HCT116 (cell line): ENCODE measurements around the gene MPPED1. TPM values are rescaled to one million over a fixed set of nuclear protein-coding genes. Genes with fewer than 3 reads are reported as not detected.

ENCODE experiments used
- ATAC-seq: fragments of 200-7000 bp; cut with Tn5 transposase; 2 replicates; pipeline ENCODE4 v1.9.1; 2020; ENCODE audit warnings: mild to moderate bottlenecking, moderate library complexity
- BruUV-seq: library from RNA; stranded (reverse); fragments of 400-500 nt; replicated peaks from 2 replicates; lab custom pipeline; 2021; lab: Mats Ljungman, UMichigan
- CTCF ChIA-PET: fragments of 300-600 bp; sonication (Branson Sonifier 250); formaldehyde crosslinking; loops from one replicate; lab custom pipeline; 2021; ENCODE audit warnings: antibody characterized with exemption; lab: Charles Lee
- POLR2A ChIA-PET: fragments of 300-600, 350-600 bp; sonication (Branson Sonifier 250); formaldehyde crosslinking; loops from one replicate; lab custom pipeline; 2021; ENCODE audit warnings: antibody characterized with exemption; lab: Charles Lee
- RAD21 ChIA-PET, 2 experiments: fragments of 300-600 bp; sonication (Branson Sonifier 250); formaldehyde crosslinking; loops; one replicate each; lab custom pipeline; 2023; ENCODE audit warnings: low total read pairs in 2 of 2; ENCODE audit not compliant: uncharacterized antibody in 2 of 2, unreplicated experiment in 2 of 2, low non-redundant PET in 1 of 2; lab: Charles Lee
- DNase-seq: peaks from one replicate; pipeline ENCODE4 v3.0.0-alpha.2; 2010; ENCODE audit warnings: low read depth, low spot score
- H2AFZ ChIP-seq: fragments of 200-600 bp; shearing (Covaris generic), sonication (generic); 2 replicates; pipeline ENCODE4 v1.6.1; 2017; ENCODE audit warnings: low read depth, mixed run types, mixed read lengths, antibody characterized with exemption, low read length; ENCODE audit not compliant: poor library complexity, severe bottlenecking
- H3K27ac ChIP-seq: 2 replicates; pipeline ENCODE4 v1.5.1; 2012; ENCODE audit warnings: low read depth, low read length
- H3K27me3 ChIP-seq: fragments of 200-600 bp; sonication (generic); 2 replicates; pipeline ENCODE4 v1.6.1; 2016; ENCODE audit warnings: mixed run types, low read length, mixed read lengths; ENCODE audit not compliant: insufficient read depth
- H3K36me3 ChIP-seq, 2 experiments: fragments of 200-500 bp in 1 of 2; fragments of 200-600 bp in 1 of 2; sonication (Bioruptor generic) in 1 of 2; sonication (generic) in 1 of 2; 2 replicates each; pipeline versions ENCODE4 v1.5.1 to v1.6.1; 2014 to 2016; ENCODE audit warnings: low read length in 2 of 2, inconsistent platforms in 1 of 2, mixed read lengths in 1 of 2, mixed run types in 1 of 2; ENCODE audit not compliant: insufficient read depth in 2 of 2, control insufficient read depth in 1 of 2
- H3K4me1 ChIP-seq, 2 experiments: fragments of 200-600 bp in 1 of 2; sonication (generic) in 1 of 2; 2 replicates each; pipeline versions ENCODE4 v1.5.1 to v1.6.1; 2012 to 2017; ENCODE audit warnings: low read length in 2 of 2, inconsistent platforms in 1 of 2, mild to moderate bottlenecking in 1 of 2, mixed read lengths in 1 of 2, mixed run types in 1 of 2, moderate library complexity in 1 of 2; ENCODE audit not compliant: insufficient read depth in 2 of 2, control insufficient read depth in 1 of 2
- H3K4me2 ChIP-seq: fragments of 200-600 bp; sonication (generic); 2 replicates; pipeline ENCODE4 v1.6.1; 2017; ENCODE audit warnings: mixed run types, low read length, mixed read lengths
- H3K4me3 ChIP-seq, 2 experiments: fragments of 200-600 bp in 1 of 2; sonication (generic) in 1 of 2; replicated peaks in 1 of 2; 2 replicates each; pipeline ENCODE4 v1.5.1; 2011 to 2016; ENCODE audit warnings: low read length in 2 of 2, control low read depth in 1 of 2, low read depth in 1 of 2, mild to moderate bottlenecking in 1 of 2, mixed read lengths in 1 of 2, mixed run types in 1 of 2
- H3K79me2 ChIP-seq: fragments of 200-600 bp; sonication (generic); 2 replicates; pipeline ENCODE4 v1.6.1; 2017; ENCODE audit warnings: mild to moderate bottlenecking, mixed run types, low read length, moderate library complexity, mixed read lengths; ENCODE audit not compliant: insufficient read depth
- H3K9ac ChIP-seq: fragments of 200-600 bp; sonication (generic); 2 replicates; pipeline ENCODE4 v1.6.1; 2016; ENCODE audit warnings: low read length, mixed read lengths
- H3K9me2 ChIP-seq: fragments of 200-600 bp; sonication (generic), shearing (Covaris generic); 2 replicates; pipeline ENCODE4 v1.6.1; 2017; ENCODE audit warnings: mixed run types, mild to moderate bottlenecking, moderate library complexity; ENCODE audit not compliant: insufficient read depth
- H3K9me3 ChIP-seq, 2 experiments: fragments of 200-500 bp in 1 of 2; fragments of 200-600 bp in 1 of 2; sonication (Bioruptor generic) in 1 of 2; sonication (generic) in 1 of 2; 2 replicates each; pipeline ENCODE4 v1.6.1; 2014 to 2017; ENCODE audit warnings: low read length in 2 of 2, mixed read lengths in 2 of 2, inconsistent platforms in 1 of 2, low read depth in 1 of 2, mild to moderate bottlenecking in 1 of 2, mixed run types in 1 of 2, moderate library complexity in 1 of 2; ENCODE audit not compliant: control insufficient read depth in 1 of 2, insufficient read depth in 1 of 2
- H4K20me1 ChIP-seq: fragments of 200-600 bp; sonication (generic), shearing (Covaris generic); 2 replicates; pipeline ENCODE4 v1.6.1; 2017; ENCODE audit warnings: mixed run types, mild to moderate bottlenecking, moderate library complexity; ENCODE audit not compliant: insufficient read depth
- CBX3 ChIP-seq: IDR thresholded peaks from 2 replicates; pipeline ENCODE4 v1.6.1; 2012; ENCODE audit warnings: low read depth
- CEBPB ChIP-seq: IDR thresholded peaks from 2 replicates; pipeline ENCODE4 v1.6.1; 2012; ENCODE audit warnings: low read depth
- CTCF ChIP-seq, 3 experiments: fragments of 200-600 bp in 1 of 3; sonication (generic) in 1 of 3; IDR thresholded peaks in 2 of 3; conservative IDR thresholded peaks in 1 of 3; 2 replicates each; pipeline ENCODE4 v1.5.1; 2012 to 2017; ENCODE audit warnings: low read depth in 2 of 3, low read length in 2 of 3, antibody characterized with exemption in 1 of 3, borderline replicate concordance in 1 of 3, control low read depth in 1 of 3, mild to moderate bottlenecking in 1 of 3, mixed read lengths in 1 of 3, mixed run types in 1 of 3, moderate library complexity in 1 of 3; ENCODE audit not compliant: insufficient read depth in 1 of 3
- EGR1 ChIP-seq: IDR thresholded peaks from 2 replicates; pipeline ENCODE4 v1.6.1; 2012; ENCODE audit warnings: low read depth
- ELF1 ChIP-seq: IDR thresholded peaks from 2 replicates; pipeline ENCODE4 v1.6.1; 2012; ENCODE audit warnings: low read depth, borderline replicate concordance
- EZH2 ChIP-seq: fragments of 200-600 bp; sonication (generic); IDR thresholded peaks from 2 replicates; pipeline ENCODE4 v1.6.1; 2017; ENCODE audit warnings: antibody characterized with exemption, mixed run types
- EZH2phosphoT487 ChIP-seq: fragments of 200-600 bp; IDR thresholded peaks from 2 replicates; pipeline ENCODE4 v1.6.1; 2018; ENCODE audit warnings: antibody characterized with exemption, borderline replicate concordance
- FOSL1 ChIP-seq: IDR thresholded peaks from 2 replicates; pipeline ENCODE4 v1.6.1; 2012; ENCODE audit warnings: low read depth
- JUND ChIP-seq: IDR thresholded peaks from 2 replicates; pipeline ENCODE4 v1.6.1; 2012
- POLR2AphosphoS5 ChIP-seq: IDR thresholded peaks from 2 replicates; pipeline ENCODE4 v1.6.1; 2011; ENCODE audit warnings: mild to moderate bottlenecking, low read depth, low read length, moderate library complexity
- SIN3A ChIP-seq: IDR thresholded peaks from 2 replicates; pipeline ENCODE4 v1.6.1; 2012; ENCODE audit warnings: low read depth
- SP1 ChIP-seq: IDR thresholded peaks from 2 replicates; pipeline ENCODE4 v1.6.1; 2012; ENCODE audit warnings: low read depth
- SRF ChIP-seq: IDR thresholded peaks from 2 replicates; pipeline ENCODE4 v1.6.1; 2012; ENCODE audit warnings: low read depth
- TCF7L2 ChIP-seq: IDR thresholded peaks from 2 replicates; pipeline ENCODE4 v1.7.0; 2011; ENCODE audit warnings: borderline replicate concordance, inconsistent platforms; ENCODE audit not compliant: insufficient read depth, insufficient read length; ENCODE audit errors: extremely low read depth
- YY1 ChIP-seq: IDR thresholded peaks from 2 replicates; pipeline ENCODE4 v1.6.1; 2011; ENCODE audit warnings: low read length, low read depth, moderate library complexity, mild to moderate bottlenecking; ENCODE audit not compliant: insufficient replicate concordance; ENCODE audit errors: extremely low read depth
- ZFX ChIP-seq: fragments of 450-650 bp; IDR thresholded peaks from 2 replicates; pipeline ENCODE4 v1.6.1; 2017
- ZNF274 ChIP-seq: fragments of 200-500 bp; sonication (Bioruptor generic); IDR thresholded peaks from 2 replicates; pipeline ENCODE4 v1.6.1; 2014; ENCODE audit warnings: mild to moderate bottlenecking, low read depth, low read length, inconsistent platforms
- intact Hi-C: fragments of 100-400 bp; cut with micrococcal nuclease; formaldehyde crosslinking; loops from 2 replicates; pipeline ENCODE4 v1.10.0; 2022
- total RNA-seq: library from RNA; stranded (reverse); gene quantifications from one replicate; pipeline ENCODE4 v1.2.1, GENCODE V29; 2021; ENCODE audit not compliant: unreplicated experiment
- TF ChIP-seq, protein P1 (sequence below): IDR thresholded peaks from 2 replicates; pipeline ENCODE4 v1.6.1; 2012; ENCODE audit warnings: low read depth
- TF ChIP-seq, protein P2 (sequence below): IDR thresholded peaks from 2 replicates; pipeline ENCODE4 v1.6.1; 2012
- TF ChIP-seq, protein P3 (sequence below): IDR thresholded peaks from 2 replicates; pipeline ENCODE4 v1.6.1; 2012

MPPED1 gene
- total RNA-seq, 1 experiment from 2014 or later: not detected

DNA sequence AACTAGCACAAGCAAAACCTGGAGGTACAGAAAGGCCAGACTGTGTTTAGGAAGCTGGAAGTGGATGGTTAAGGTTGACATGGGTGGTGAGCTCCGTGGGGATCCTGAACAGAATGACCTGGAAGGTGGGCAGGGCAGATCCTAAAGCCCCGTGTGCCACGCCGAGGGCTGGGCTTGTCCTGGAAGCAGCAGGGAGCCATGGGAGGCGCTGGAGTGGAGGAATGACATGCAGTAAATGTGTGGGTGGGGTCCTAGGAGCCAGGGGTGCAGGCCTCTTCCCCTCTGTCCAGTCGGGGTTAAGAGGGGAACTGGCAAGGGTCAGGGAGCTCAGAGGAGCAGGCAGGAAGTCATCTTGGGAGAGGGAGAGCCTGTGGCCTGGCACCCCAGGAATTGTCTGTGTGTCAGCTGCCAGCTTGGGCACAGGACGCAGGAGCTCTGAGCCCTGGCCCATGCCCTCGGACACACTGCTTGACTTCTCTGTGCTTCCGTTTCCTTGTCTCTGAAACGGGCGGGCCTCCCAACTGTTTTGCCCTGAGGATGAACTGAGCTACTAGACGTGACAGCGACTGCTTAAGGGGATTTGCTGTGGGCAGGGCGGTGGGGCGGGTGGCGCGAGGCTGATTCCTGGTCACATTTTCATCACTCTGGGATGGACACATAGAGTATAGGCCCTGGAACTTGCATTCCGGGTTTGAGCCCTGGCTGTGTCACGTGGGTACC lies 75.7 kb downstream of the MPPED1 start:
- H3K79me2 ChIP-seq: no peaks in the 10 kb centered on the region
- no peak overlapping the region for H3K27ac ChIP-seq
- ATAC-seq (no peak), DNase-seq (no peak)
- no peaks in the 10 kb centered on the region for H3K36me3 ChIP-seq
- no peak overlapping the region for H3K4me2 ChIP-seq
- CTCF ChIA-PET: no interaction called here
- BruUV-seq: no TSS peak
- no peaks in the 10 kb centered on the region for H3K9me3 ChIP-seq
- no peaks in the 10 kb centered on the region for H4K20me1 ChIP-seq
- H3K4me3 ChIP-seq: no peak overlapping the region
- H2AFZ ChIP-seq: no peak overlapping the region
- RAD21 ChIA-PET: no interaction called here
- intact Hi-C loops: no loop called here
- H3K9me2 ChIP-seq: no peaks in the 10 kb centered on the region
- peaks cover 17% of the 10 kb centered on the region for H3K27me3 ChIP-seq
- TF ChIP-seq, protein P1, sequence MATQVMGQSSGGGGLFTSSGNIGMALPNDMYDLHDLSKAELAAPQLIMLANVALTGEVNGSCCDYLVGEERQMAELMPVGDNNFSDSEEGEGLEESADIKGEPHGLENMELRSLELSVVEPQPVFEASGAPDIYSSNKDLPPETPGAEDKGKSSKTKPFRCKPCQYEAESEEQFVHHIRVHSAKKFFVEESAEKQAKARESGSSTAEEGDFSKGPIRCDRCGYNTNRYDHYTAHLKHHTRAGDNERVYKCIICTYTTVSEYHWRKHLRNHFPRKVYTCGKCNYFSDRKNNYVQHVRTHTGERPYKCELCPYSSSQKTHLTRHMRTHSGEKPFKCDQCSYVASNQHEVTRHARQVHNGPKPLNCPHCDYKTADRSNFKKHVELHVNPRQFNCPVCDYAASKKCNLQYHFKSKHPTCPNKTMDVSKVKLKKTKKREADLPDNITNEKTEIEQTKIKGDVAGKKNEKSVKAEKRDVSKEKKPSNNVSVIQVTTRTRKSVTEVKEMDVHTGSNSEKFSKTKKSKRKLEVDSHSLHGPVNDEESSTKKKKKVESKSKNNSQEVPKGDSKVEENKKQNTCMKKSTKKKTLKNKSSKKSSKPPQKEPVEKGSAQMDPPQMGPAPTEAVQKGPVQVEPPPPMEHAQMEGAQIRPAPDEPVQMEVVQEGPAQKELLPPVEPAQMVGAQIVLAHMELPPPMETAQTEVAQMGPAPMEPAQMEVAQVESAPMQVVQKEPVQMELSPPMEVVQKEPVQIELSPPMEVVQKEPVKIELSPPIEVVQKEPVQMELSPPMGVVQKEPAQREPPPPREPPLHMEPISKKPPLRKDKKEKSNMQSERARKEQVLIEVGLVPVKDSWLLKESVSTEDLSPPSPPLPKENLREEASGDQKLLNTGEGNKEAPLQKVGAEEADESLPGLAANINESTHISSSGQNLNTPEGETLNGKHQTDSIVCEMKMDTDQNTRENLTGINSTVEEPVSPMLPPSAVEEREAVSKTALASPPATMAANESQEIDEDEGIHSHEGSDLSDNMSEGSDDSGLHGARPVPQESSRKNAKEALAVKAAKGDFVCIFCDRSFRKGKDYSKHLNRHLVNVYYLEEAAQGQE: no peak
- TF ChIP-seq EGR1 (no peak), YY1 (no peak), JUND (no peak), ZFX (no peak), EZH2phosphoT487 (no peak), POLR2AphosphoS5 (no peak), SIN3A (no peak), ELF1 (no peak), CEBPB (no peak), SP1 (no peak), SRF (no peak), FOSL1 (no peak), ZNF274 (no peak), CTCF (IDR thresholded peaks at IDR 0.05 in 2 of 3, conservative IDR thresholded peaks at IDR 0.05 in 1 of 3; ENCODE audit: borderline replicate concordance in 1 of 3, insufficient read depth in 1 of 3, low read depth in 2 of 3, low read length in 2 of 3) (no peak), TCF7L2 (no peak), EZH2 (no peak), CBX3 (no peak)
- TF ChIP-seq, protein P2, sequence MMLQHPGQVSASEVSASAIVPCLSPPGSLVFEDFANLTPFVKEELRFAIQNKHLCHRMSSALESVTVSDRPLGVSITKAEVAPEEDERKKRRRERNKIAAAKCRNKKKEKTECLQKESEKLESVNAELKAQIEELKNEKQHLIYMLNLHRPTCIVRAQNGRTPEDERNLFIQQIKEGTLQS: no peak
- TF ChIP-seq, protein P3, sequence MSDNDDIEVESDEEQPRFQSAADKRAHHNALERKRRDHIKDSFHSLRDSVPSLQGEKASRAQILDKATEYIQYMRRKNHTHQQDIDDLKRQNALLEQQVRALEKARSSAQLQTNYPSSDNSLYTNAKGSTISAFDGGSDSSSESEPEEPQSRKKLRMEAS: no peak
- H3K4me1 ChIP-seq: no peaks in the 10 kb centered on the region
- H3K9ac ChIP-seq: no peak overlapping the region
- POLR2A ChIA-PET: no interaction called here
